OCI-LY7 (cell line): ENCODE measurements around the gene GRPEL2. TPM values are rescaled to one million over a fixed set of nuclear protein-coding genes. Genes with fewer than 3 reads are reported as not detected.
"Not testable (repeated sequence)": the region's sequence is repeated elsewhere in the genome, so short reads cannot be mapped to it uniquely, and the experiment has no call there.

ENCODE experiments used
- BruUV-seq: library from RNA; stranded (reverse); fragments of 400-500 nt; replicated peaks from 2 replicates; lab custom pipeline; 2021; lab: Mats Ljungman, UMichigan
- CTCF ChIA-PET: fragments of 300-600 bp; sonication (Branson Sonifier 250); formaldehyde crosslinking; loops from one replicate; lab custom pipeline; 2022; ENCODE audit warnings: antibody characterized with exemption; ENCODE audit not compliant: unreplicated experiment; lab: Charles Lee
- POLR2A ChIA-PET: fragments of 300-600 bp; sonication (Branson Sonifier 250); formaldehyde crosslinking; loops from one replicate; lab custom pipeline; 2022; ENCODE audit warnings: antibody characterized with exemption; lab: Charles Lee
- DNase-seq: peaks from one replicate; pipeline ENCODE4 v3.0.0-alpha.2; 2015; ENCODE audit warnings: low spot score
- H2AFZ ChIP-seq: fragments of 200-600 bp; sonication (generic), shearing (Covaris generic); 2 replicates; pipeline ENCODE4 v1.6.1; 2014; ENCODE audit warnings: mild to moderate bottlenecking, antibody characterized with exemption, low read length, moderate library complexity
- H3K27ac ChIP-seq: fragments of 200-600 bp; sonication (generic); 2 replicates; pipeline ENCODE4 v1.5.1; 2014; ENCODE audit warnings: mixed run types, low read depth, mild to moderate bottlenecking, moderate library complexity, low read length, inconsistent platforms; ENCODE audit not compliant: poor library complexity, severe bottlenecking
- H3K36me3 ChIP-seq: fragments of 200-600 bp; sonication (generic); 2 replicates; pipeline ENCODE4 v1.6.1; 2014; ENCODE audit warnings: mild to moderate bottlenecking, antibody characterized with exemption, low read length, moderate library complexity, mixed read lengths; ENCODE audit not compliant: insufficient read depth
- H3K4me1 ChIP-seq: fragments of 200-600 bp; sonication (generic); 2 replicates; pipeline ENCODE4 v1.5.1; 2014; ENCODE audit warnings: mild to moderate bottlenecking, low read length; ENCODE audit not compliant: insufficient read depth, poor library complexity, severe bottlenecking
- H3K4me2 ChIP-seq: fragments of 200-600 bp; sonication (generic); 2 replicates; pipeline ENCODE4 v1.6.1; 2014; ENCODE audit warnings: mild to moderate bottlenecking, low read length
- H3K4me3 ChIP-seq: fragments of 200-600 bp; sonication (generic); 2 replicates; pipeline ENCODE4 v1.5.1; 2014; ENCODE audit warnings: mild to moderate bottlenecking, low read depth, low read length; ENCODE audit not compliant: poor library complexity, severe bottlenecking
- H3K79me2 ChIP-seq: fragments of 200-600 bp; sonication (generic); 2 replicates; pipeline ENCODE4 v1.6.1; 2016; ENCODE audit warnings: low read depth, mild to moderate bottlenecking, low read length, moderate library complexity, mixed read lengths; ENCODE audit not compliant: insufficient read depth
- H3K9me2 ChIP-seq: fragments of 200-600 bp; sonication (generic); 2 replicates; pipeline ENCODE4 v1.6.1; 2016; ENCODE audit warnings: mild to moderate bottlenecking, low read length, mixed read lengths; ENCODE audit not compliant: insufficient read depth
- H3K9me3 ChIP-seq: fragments of 200-600 bp; sonication (generic); 2 replicates; pipeline ENCODE4 v1.6.1; 2014; ENCODE audit warnings: mild to moderate bottlenecking, mixed run types, low read length, mixed read lengths
- H4K20me1 ChIP-seq: fragments of 200-600 bp; sonication (generic); 2 replicates; pipeline ENCODE4 v1.6.1; 2014; ENCODE audit warnings: mild to moderate bottlenecking, antibody characterized with exemption, low read length, moderate library complexity, mixed read lengths; ENCODE audit not compliant: insufficient read depth
- EZH2phosphoT487 ChIP-seq: fragments of 200-600 bp; sonication (generic); IDR thresholded peaks from 2 replicates; pipeline ENCODE4 v1.6.1; 2018; ENCODE audit warnings: low read depth, borderline replicate concordance, mild to moderate bottlenecking, mixed run types, antibody characterized with exemption, low read length, moderate library complexity, mixed read lengths
- intact Hi-C: fragments of 100-400 bp; cut with micrococcal nuclease; formaldehyde crosslinking; loops from one replicate; pipeline ENCODE4 v1.10.0; 2022; ENCODE audit not compliant: unreplicated experiment
- total RNA-seq, 2 experiments: library from RNA; depleted of rRNA in 1 of 2; stranded (reverse); fragments of >200 nt in 1 of 2; shearing (Covaris generic) in 1 of 2; gene quantifications; 2 replicates each; pipeline ENCODE4 v1.2.3, GENCODE V29; 2014 to 2022
- TF ChIP-seq, protein P1 (sequence below): fragments of 200-600 bp; sonication (generic); conservative IDR thresholded peaks from 2 replicates; pipeline ENCODE4 v1.5.1; 2014; ENCODE audit warnings: mild to moderate bottlenecking, antibody characterized with exemption, low read length, moderate library complexity, mixed read lengths

GRPEL2 gene
- total RNA-seq, 2 experiments from 2014 or later: 28.3 to 41.5 TPM

DNA sequence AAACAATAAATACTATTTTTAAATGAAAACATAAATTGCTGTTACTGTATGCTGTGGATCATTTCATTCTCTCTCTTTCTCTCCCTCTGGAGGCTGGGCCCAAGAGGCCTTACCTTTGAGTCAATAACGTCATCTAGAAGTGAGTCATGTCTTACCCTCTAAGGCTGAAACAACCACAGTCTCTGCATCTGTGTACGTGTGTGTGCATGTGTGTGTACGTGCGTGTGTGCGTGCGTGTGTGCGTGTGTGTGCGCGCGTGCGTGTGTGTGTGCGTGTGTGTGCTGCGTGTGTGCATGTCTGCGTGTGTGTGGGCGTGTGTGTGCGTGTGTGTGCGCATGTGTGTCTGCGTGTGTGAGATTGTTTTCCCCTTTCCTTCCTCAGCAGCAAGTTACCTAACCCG is 47.4 kb downstream of the GRPEL2 start:
- H3K79me2 ChIP-seq: no peaks in the 10 kb centered on the region
- no peaks in the 10 kb centered on the region for H3K9me2 ChIP-seq
- no peak overlapping the region for H3K4me3 ChIP-seq
- no peaks in the 10 kb centered on the region for H3K36me3 ChIP-seq
- TF ChIP-seq EZH2phosphoT487: no peak
- TF ChIP-seq, protein P1, sequence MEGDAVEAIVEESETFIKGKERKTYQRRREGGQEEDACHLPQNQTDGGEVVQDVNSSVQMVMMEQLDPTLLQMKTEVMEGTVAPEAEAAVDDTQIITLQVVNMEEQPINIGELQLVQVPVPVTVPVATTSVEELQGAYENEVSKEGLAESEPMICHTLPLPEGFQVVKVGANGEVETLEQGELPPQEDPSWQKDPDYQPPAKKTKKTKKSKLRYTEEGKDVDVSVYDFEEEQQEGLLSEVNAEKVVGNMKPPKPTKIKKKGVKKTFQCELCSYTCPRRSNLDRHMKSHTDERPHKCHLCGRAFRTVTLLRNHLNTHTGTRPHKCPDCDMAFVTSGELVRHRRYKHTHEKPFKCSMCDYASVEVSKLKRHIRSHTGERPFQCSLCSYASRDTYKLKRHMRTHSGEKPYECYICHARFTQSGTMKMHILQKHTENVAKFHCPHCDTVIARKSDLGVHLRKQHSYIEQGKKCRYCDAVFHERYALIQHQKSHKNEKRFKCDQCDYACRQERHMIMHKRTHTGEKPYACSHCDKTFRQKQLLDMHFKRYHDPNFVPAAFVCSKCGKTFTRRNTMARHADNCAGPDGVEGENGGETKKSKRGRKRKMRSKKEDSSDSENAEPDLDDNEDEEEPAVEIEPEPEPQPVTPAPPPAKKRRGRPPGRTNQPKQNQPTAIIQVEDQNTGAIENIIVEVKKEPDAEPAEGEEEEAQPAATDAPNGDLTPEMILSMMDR: no peak
- intact Hi-C loops: no loop called here
- no peaks in the 10 kb centered on the region for H3K4me1 ChIP-seq
- no peak overlapping the region for H3K4me2 ChIP-seq
- CTCF ChIA-PET: no interaction called here
- BruUV-seq: no TSS peak
- H3K9me3 ChIP-seq: no peaks in the 10 kb centered on the region
- H4K20me1 ChIP-seq: no peaks in the 10 kb centered on the region
- POLR2A ChIA-PET: no interaction called here
- no peak for DNase-seq
- no peak overlapping the region for H2AFZ ChIP-seq
- no peak overlapping the region for H3K27ac ChIP-seq

DNA sequence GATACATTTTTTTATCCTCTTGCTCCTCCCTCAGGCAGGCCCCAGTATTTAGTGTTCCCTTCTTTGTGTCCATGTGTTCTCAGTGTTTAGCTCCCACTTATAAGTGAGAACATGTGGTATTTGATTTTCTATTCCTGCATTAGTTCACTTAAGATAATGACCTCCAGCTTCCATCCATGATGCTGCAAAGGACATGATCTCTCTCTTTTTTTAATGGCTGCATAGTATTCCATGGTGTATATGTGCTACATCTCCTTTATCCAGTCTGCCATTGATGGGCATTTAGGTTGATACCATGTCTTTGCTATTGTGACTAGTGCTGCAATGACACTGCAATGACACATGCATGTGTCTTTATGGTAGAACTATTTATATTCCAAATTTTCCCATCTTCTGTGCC is 49.7 kb downstream of the GRPEL2 start:
- intact Hi-C loops, BruUV-seq, DNase-seq, H3K9me3 ChIP-seq, H3K36me3 ChIP-seq, H4K20me1 ChIP-seq, H3K4me2 ChIP-seq, H3K4me3 ChIP-seq, H2AFZ ChIP-seq, H3K4me1 ChIP-seq, H3K27ac ChIP-seq, H3K9me2 ChIP-seq, H3K79me2 ChIP-seq, CTCF ChIA-PET, POLR2A ChIA-PET: not testable (repeated sequence)

- POLR2A ChIA-PET: no interaction called here
Observed at GRCh38 chr5:149397530-149397929, 52.2 kb downstream of the GRPEL2 start.

GRCh38 chr5:149398747-149399266 is 53.5 kb downstream of the GRPEL2 start:
- H3K9me3 ChIP-seq, H3K4me1 ChIP-seq, BruUV-seq, H3K79me2 ChIP-seq, H3K36me3 ChIP-seq, DNase-seq, H4K20me1 ChIP-seq, H3K4me2 ChIP-seq, H3K27ac ChIP-seq, CTCF ChIA-PET, H2AFZ ChIP-seq, POLR2A ChIA-PET, H3K9me2 ChIP-seq, intact Hi-C loops, H3K4me3 ChIP-seq: not testable (repeated sequence)

More at GRCh38 chr5:149397530-149397929, 52.2 kb downstream of the GRPEL2 start:
- H3K27ac ChIP-seq: no peak overlapping the region
- H3K79me2 ChIP-seq: no peaks in the 10 kb centered on the region
- TF ChIP-seq, protein P1: no peak
- TF ChIP-seq EZH2phosphoT487: no peak
- H3K4me3 ChIP-seq: no peak overlapping the region
- CTCF ChIA-PET: no interaction called here
- no peaks in the 10 kb centered on the region for H3K9me2 ChIP-seq
- H3K36me3 ChIP-seq: no peaks in the 10 kb centered on the region
- H2AFZ ChIP-seq: no peak overlapping the region
- no peak for DNase-seq
- H3K9me3 ChIP-seq: no peaks in the 10 kb centered on the region
- BruUV-seq: no TSS peak
- no peaks in the 10 kb centered on the region for H3K4me1 ChIP-seq
- intact Hi-C loops: no loop called here
- H4K20me1 ChIP-seq: no peaks in the 10 kb centered on the region
- no peak overlapping the region for H3K4me2 ChIP-seq
